BJ (cell line): ENCODE data around the gene NAP1L4. TPM values are rescaled to one million over a fixed set of nuclear protein-coding genes. Genes with fewer than 3 reads are reported as not detected.

Experiments
- CTCF ChIA-PET: fragments of 350-600 bp; formaldehyde crosslinking; extraction: SDS; loops from one replicate; lab custom pipeline; 2021; ENCODE audit warnings: antibody characterized with exemption, inconsistent platforms; lab: Yijun Ruan, JAX
- POLR2A ChIA-PET: fragments of 300-600 bp; sonication (Branson Sonifier 250); formaldehyde crosslinking; extraction: SDS; loops from one replicate; lab custom pipeline; 2021; ENCODE audit warnings: antibody characterized with exemption; lab: Charles Lee
- DNase-seq: peaks from one replicate; pipeline ENCODE4 v3.0.0-alpha.2; 2011; ENCODE audit warnings: low read depth
- H3K27me3 ChIP-seq: 2 replicates; pipeline ENCODE4 v1.6.0; 2011; ENCODE audit warnings: low read length; ENCODE audit not compliant: control insufficient read depth, insufficient read depth
- H3K36me3 ChIP-seq: 2 replicates; pipeline ENCODE4 v1.5.1; 2011; ENCODE audit warnings: low read length; ENCODE audit not compliant: control insufficient read depth, insufficient read depth
- H3K4me3 ChIP-seq: 2 replicates; pipeline ENCODE4 v1.5.1; 2011; ENCODE audit warnings: low read depth, mild to moderate bottlenecking, control low read depth, low read length
- polyA plus RNA-seq: library from polyadenylated mRNA; depleted of rRNA; stranded (reverse); fragments of >200 nt; gene quantifications from 2 replicates; pipeline ENCODE4 v1.2.3, GENCODE V29; 2011
- TF ChIP-seq, protein P1 (sequence below): IDR thresholded peaks from 2 replicates; pipeline ENCODE4 v1.5.1; 2011; ENCODE audit warnings: low read depth, mild to moderate bottlenecking, control low read depth, inconsistent platforms, low read length, moderate library complexity; ENCODE audit not compliant: insufficient read depth

The NAP1L4 gene
- polyA plus RNA-seq, 1 experiment: 65.1 TPM

DNA sequence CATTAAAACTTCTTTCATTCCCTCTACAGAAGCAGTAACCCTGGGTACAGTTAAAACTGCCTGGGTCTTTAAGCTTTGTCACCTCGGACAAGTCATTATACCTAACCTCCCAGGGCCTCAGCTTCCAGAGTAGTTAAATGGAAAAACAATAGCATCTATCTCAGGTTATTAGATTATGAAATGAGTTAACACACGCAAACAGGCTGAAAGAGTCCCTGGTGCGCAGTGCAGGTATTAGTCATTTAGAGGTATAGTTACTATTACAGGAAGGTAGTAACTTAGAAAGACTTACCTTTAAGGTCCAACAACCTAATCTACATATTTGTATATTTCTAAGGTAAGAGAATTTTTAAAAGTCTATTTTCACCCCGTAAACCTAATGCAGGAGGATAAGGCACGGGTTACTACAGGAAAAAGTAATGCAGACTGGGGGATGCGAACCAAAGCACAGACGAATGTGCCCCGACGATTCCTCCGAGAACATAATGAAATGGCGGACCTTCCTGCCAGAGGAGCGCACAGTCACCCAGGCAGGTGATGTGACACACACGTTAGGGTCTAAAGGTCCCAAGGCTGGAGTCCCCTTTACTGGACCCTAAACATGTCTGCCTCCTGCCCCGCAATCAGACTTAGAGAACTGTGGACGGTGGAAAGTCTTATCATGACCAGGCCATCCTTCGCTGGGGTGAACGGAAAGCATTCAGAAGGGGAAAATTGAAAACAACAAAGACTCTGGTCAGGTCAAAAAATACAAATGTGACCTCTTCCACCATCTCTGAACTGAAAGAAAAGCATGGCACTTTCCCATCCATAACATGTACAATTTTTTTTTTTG, 1.3 kb downstream of the NAP1L4 start:
- no peaks in the 10 kb centered on the region for H3K27me3 ChIP-seq
- H3K36me3 ChIP-seq: peaks cover 1% of the 10 kb centered on the region; the same call in 1 of the 2 replicates
- ChIA-PET POLR2A (interaction anchor here (0.7 kb wide), 1 partner anchor 37 kb away, joined by 3 read pairs; no protein-coding TSS in a partner anchor), CTCF (interaction anchor here (0.8 to 1.7 kb wide), 3 partner anchors 11 to 459 kb away, joined by 3 to 4 read pairs (median 4); no protein-coding TSS in a partner anchor)
- no peak for DNase-seq
- H3K4me3 ChIP-seq: peak overlapping the region; percentile 48
- TF ChIP-seq, protein P1, sequence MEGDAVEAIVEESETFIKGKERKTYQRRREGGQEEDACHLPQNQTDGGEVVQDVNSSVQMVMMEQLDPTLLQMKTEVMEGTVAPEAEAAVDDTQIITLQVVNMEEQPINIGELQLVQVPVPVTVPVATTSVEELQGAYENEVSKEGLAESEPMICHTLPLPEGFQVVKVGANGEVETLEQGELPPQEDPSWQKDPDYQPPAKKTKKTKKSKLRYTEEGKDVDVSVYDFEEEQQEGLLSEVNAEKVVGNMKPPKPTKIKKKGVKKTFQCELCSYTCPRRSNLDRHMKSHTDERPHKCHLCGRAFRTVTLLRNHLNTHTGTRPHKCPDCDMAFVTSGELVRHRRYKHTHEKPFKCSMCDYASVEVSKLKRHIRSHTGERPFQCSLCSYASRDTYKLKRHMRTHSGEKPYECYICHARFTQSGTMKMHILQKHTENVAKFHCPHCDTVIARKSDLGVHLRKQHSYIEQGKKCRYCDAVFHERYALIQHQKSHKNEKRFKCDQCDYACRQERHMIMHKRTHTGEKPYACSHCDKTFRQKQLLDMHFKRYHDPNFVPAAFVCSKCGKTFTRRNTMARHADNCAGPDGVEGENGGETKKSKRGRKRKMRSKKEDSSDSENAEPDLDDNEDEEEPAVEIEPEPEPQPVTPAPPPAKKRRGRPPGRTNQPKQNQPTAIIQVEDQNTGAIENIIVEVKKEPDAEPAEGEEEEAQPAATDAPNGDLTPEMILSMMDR: no peak

DNA sequence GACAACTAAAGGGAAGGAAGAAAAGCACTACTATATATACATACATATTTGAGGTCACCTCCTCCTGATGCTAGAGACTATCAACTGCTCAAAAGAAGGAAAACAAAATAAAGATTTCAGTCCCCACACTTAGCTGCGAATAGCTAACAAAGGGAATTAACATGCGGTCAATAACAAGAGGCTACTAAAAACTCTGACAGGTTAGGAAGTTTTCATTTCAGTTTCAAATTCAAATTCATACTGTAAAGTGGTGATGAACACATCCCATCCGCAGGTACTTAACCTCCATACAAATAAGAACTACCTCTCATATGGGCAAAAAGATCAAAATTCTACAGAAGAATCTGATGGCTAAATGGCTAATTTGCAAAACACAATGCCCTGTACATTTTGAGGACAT, 2.6 kb downstream of the NAP1L4 start:
- TF ChIP-seq, protein P1: no peak
- ChIA-PET CTCF (interaction anchor here (0.8 to 1.2 kb wide), 6 partner anchors 8 to 458 kb away, joined by 3 to 4 read pairs (median 3); no protein-coding TSS in a partner anchor), POLR2A (no interaction called here)
- Histone ChIP-seq H3K36me3 (peaks cover 1% of the 10 kb centered on the region; the same call in 1 of the 2 replicates), H3K27me3 (no peaks in the 10 kb centered on the region), H3K4me3 (no peak overlapping the region; the same call in 1 of the 2 replicates)
- no peak for DNase-seq

DNA sequence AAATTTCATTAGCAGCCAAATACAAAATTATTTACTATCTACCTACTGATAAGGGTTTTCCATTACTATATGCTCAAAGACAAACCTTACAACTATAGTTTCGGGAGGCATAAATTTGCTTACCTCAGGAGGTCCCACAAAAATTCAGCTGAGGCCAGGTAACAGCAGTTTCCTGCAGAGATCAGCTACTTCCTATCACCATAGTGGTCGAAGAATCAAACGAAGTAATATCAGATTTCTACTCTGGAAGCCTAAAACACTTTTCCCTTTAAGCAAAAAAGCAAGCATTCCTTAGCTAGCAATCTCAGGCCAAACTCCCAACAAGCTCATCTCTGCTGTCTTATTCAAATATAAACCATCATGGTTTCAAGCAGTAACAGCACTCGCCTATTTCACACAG, 3.1 kb downstream of the NAP1L4 start:
- Histone ChIP-seq H3K4me3 (no peak overlapping the region), H3K27me3 (no peaks in the 10 kb centered on the region), H3K36me3 (peaks cover 1% of the 10 kb centered on the region; the same call in 1 of the 2 replicates)
- TF ChIP-seq, protein P1: no peak
- ChIA-PET POLR2A (no interaction called here), CTCF (interaction anchor here (0.9 to 1.2 kb wide), 4 partner anchors 8 to 457 kb away, joined by 3 to 4 read pairs (median 3); no protein-coding TSS in a partner anchor)
- DNase-seq: no peak

DNA sequence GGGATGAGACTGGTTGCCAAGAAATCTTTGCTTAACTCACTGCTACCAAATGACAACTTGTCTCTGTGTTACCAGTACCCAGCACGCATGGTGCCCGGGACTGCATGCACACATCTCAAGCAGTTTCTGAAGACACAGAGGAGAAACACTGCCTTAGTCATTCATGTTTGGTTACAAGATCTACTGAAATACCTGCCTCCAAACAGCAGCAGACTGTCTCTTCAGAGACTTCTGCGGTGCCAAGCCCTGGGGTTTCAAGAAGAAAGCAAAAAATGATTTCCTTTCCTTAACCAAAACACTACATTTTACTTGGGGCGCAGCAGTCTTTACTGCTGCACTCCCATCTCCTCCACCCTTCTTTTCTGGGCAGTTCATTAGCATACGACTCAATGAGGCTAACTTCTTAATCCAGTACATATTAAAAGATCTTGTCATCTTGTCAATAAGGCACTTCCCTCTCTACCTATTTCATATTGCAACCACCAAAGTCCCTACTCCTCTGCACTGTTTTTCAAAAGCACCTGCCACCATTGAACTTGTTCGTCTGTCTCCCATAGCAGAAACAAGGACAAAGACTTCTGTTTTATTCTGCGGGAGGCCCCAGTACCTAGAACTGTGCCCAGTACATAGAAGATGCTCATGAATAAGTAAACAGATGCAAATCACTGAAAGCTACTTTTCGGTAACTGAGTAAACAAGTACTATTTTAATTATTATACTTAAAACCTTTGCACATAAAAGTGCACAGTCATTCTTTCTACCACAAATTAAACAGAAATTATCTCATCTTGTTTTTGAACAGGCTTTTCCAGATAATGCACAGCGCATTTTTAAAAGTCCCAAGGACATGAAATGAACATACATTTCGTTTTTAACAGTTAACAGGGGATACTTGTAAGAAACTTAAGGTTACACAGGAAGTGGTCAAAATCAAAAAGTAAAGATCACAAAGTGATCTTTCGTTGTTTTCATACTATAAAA, 4.0 kb downstream of the NAP1L4 start:
- Histone ChIP-seq H3K36me3 (peaks cover 1% of the 10 kb centered on the region; the same call in 1 of the 2 replicates), H3K27me3 (no peaks in the 10 kb centered on the region), H3K4me3 (no peak overlapping the region)
- CTCF ChIA-PET: interaction anchor here (0.9 to 1.2 kb wide), 4 partner anchors 9 to 457 kb away, joined by 3 to 4 read pairs (median 3); no protein-coding TSS in a partner anchor
- DNase-seq: no peak
- TF ChIP-seq, protein P1: no peak
- POLR2A ChIA-PET: no interaction called here
